ENCODE data around the gene EPDR1. TPM values are rescaled to one million over a fixed set of nuclear protein-coding genes. Genes with fewer than 3 reads are reported as not detected.

The EPDR1 gene
- total and polyA plus RNA-seq, 4 donors = 4.3 to 12.7 (median 9.6) TPM

- Histone ChIP-seq H3K9me3 (ENCODE audit: control insufficient read depth in 4 of 4, low read length in 3 of 4) (no peaks in the 10 kb centered on the region), H3K27ac (ENCODE audit: low read depth in 1 of 2, low read length in 2 of 2) (no peak overlapping the region), H3K9ac (ENCODE audit: low read depth in 1 of 2, low read length in 2 of 2) (no peak overlapping the region), H3K36me3 (ENCODE audit: control insufficient read depth in 4 of 4, insufficient read depth in 3 of 4, low read depth in 1 of 4, low read length in 3 of 4) (no peaks in the 10 kb centered on the region), H3K4me3 (ENCODE audit: low read depth in 1 of 3, low read length in 3 of 3) (no peak overlapping the region), H3K4me1 (ENCODE audit: control insufficient read depth in 4 of 4, insufficient read depth in 4 of 4, low read length in 3 of 4) (no peaks in the 10 kb centered on the region), H3K27me3 (ENCODE audit: control insufficient read depth in 4 of 4, insufficient read depth in 4 of 4, low read length in 3 of 4) (no peaks in the 10 kb centered on the region)
- no peak for DNase-seq (ENCODE audit: low spot score)
- 85% methylated on average over 4 of the region's 4 CpGs for WGBS
- no peak for TF ChIP-seq JUND (IDR thresholded peaks at IDR 0.05)
- no peak for TF ChIP-seq ATF3 (IDR thresholded peaks at IDR 0.05)
- TF ChIP-seq TAF1 (conservative IDR thresholded peaks at IDR 0.05) = no peak
- TF ChIP-seq FOXA1 (IDR thresholded peaks at IDR 0.05) = no peak
- TF ChIP-seq RXRA (IDR thresholded peaks at IDR 0.05) = no peak
- no peak for TF ChIP-seq ZBTB33 (IDR thresholded peaks at IDR 0.05)
Measured at GRCh38 chr7:37971491-37971890, 51.1 kb downstream of the EPDR1 start.

GRCh38 chr7:37973915-37974314 is 53.5 kb downstream of the EPDR1 start:
- Histone ChIP-seq H3K36me3 (ENCODE audit: control insufficient read depth in 4 of 4, insufficient read depth in 3 of 4, low read depth in 1 of 4, low read length in 3 of 4) (no peaks in the 10 kb centered on the region), H3K9ac (ENCODE audit: low read depth in 1 of 2, low read length in 2 of 2) (no peak overlapping the region), H3K27me3 (ENCODE audit: control insufficient read depth in 4 of 4, insufficient read depth in 4 of 4, low read length in 3 of 4) (no peaks in the 10 kb centered on the region), H3K27ac (ENCODE audit: low read depth in 1 of 2, low read length in 2 of 2) (no peak overlapping the region), H3K9me3 (ENCODE audit: control insufficient read depth in 4 of 4, low read length in 3 of 4) (no peaks in the 10 kb centered on the region), H3K4me3 (ENCODE audit: low read depth in 1 of 3, low read length in 3 of 3) (no peak overlapping the region), H3K4me1 (ENCODE audit: control insufficient read depth in 4 of 4, insufficient read depth in 4 of 4, low read length in 3 of 4) (no peaks in the 10 kb centered on the region)
- 53% methylated on average over 1 of the region's 1 CpG for WGBS
- no peak for DNase-seq (ENCODE audit: low spot score)
- TF ChIP-seq GABPA (IDR thresholded peaks at IDR 0.05 in 1 of 2, conservative IDR thresholded peaks at IDR 0.05 in 1 of 2) = no peak
- TF ChIP-seq ATF3 (IDR thresholded peaks at IDR 0.05) = no peak
- TF ChIP-seq SP1 (IDR thresholded peaks at IDR 0.05) = no peak
- no peak for TF ChIP-seq HNF4A (conservative IDR thresholded peaks at IDR 0.05)
- no peak for TF ChIP-seq FOXA1 (IDR thresholded peaks at IDR 0.05)
- no peak for TF ChIP-seq ZBTB33 (IDR thresholded peaks at IDR 0.05)
- no peak for TF ChIP-seq YY1 (IDR thresholded peaks at IDR 0.05)
- no peak for TF ChIP-seq FOXA2 (IDR thresholded peaks at IDR 0.05)
- TF ChIP-seq TAF1 (conservative IDR thresholded peaks at IDR 0.05) = no peak
- no peak for TF ChIP-seq HNF4G (IDR thresholded peaks at IDR 0.05)

GRCh38 chr7:37974711-37975110 is 54.3 kb downstream of the EPDR1 start:
- Histone ChIP-seq H3K36me3 (ENCODE audit: control insufficient read depth in 4 of 4, insufficient read depth in 3 of 4, low read depth in 1 of 4, low read length in 3 of 4) (no peaks in the 10 kb centered on the region), H3K27me3 (ENCODE audit: control insufficient read depth in 4 of 4, insufficient read depth in 4 of 4, low read length in 3 of 4) (no peaks in the 10 kb centered on the region), H3K9ac (ENCODE audit: low read depth in 1 of 2, low read length in 2 of 2) (no peak overlapping the region), H3K4me1 (ENCODE audit: control insufficient read depth in 4 of 4, insufficient read depth in 4 of 4, low read length in 3 of 4) (no peaks in the 10 kb centered on the region), H3K4me3 (ENCODE audit: low read depth in 1 of 3, low read length in 3 of 3) (no peak overlapping the region), H3K9me3 (ENCODE audit: control insufficient read depth in 4 of 4, low read length in 3 of 4) (no peaks in the 10 kb centered on the region), H3K27ac (ENCODE audit: low read depth in 1 of 2, low read length in 2 of 2) (no peak overlapping the region)
- WGBS = 81% methylated on average over 4 of the region's 4 CpGs
- no peak for DNase-seq (ENCODE audit: low spot score)
- no peak for TF ChIP-seq HNF4A (conservative IDR thresholded peaks at IDR 0.05)
- no peak for TF ChIP-seq YY1 (IDR thresholded peaks at IDR 0.05)
